GM23338 (cell line): ENCODE measurements around the gene PIK3C2B. TPM values are rescaled to one million over a fixed set of nuclear protein-coding genes. Genes with fewer than 3 reads are reported as not detected.

Experiments used
- ATAC-seq: fragments of 200-7000 bp; cut with Tn5 transposase; 3 replicates; pipeline ENCODE4 v1.9.1; 2020
- DNase-seq: peaks from one replicate; pipeline ENCODE4 v3.0.0-alpha.2; 2015; ENCODE audit warnings: low spot score
- H2AFZ ChIP-seq: fragments of 200-600 bp; sonication (generic); 2 replicates; pipeline ENCODE4 v1.8.0; 2016; ENCODE audit warnings: antibody characterized with exemption, mild to moderate bottlenecking, moderate library complexity
- H3F3A ChIP-seq: fragments of 200-600 bp; sonication (generic); replicated peaks from 2 replicates; pipeline ENCODE4 v1.8.0; 2017; ENCODE audit warnings: antibody characterized with exemption, mixed run types, low read depth
- H3K27ac ChIP-seq: fragments of 200-600 bp; sonication (generic); 2 replicates; pipeline ENCODE4 v1.6.1; 2016; ENCODE audit warnings: low read depth
- H3K27me3 ChIP-seq: fragments of 200-600 bp; sonication (generic); 2 replicates; pipeline ENCODE4 v1.8.0; 2016; ENCODE audit warnings: mild to moderate bottlenecking, mixed run types, moderate library complexity; ENCODE audit not compliant: insufficient read depth
- H3K36me3 ChIP-seq: fragments of 200-600 bp; sonication (generic); 2 replicates; pipeline ENCODE4 v1.8.0; 2016; ENCODE audit warnings: mild to moderate bottlenecking; ENCODE audit not compliant: insufficient read depth
- H3K4me1 ChIP-seq: fragments of 200-600 bp; sonication (generic); 2 replicates; pipeline ENCODE4 v1.8.0; 2016; ENCODE audit warnings: mild to moderate bottlenecking, moderate library complexity; ENCODE audit not compliant: insufficient read depth
- H3K4me2 ChIP-seq: fragments of 200-600 bp; sonication (generic); 2 replicates; pipeline ENCODE4 v1.7.1; 2017; ENCODE audit warnings: mixed run types
- H3K4me3 ChIP-seq: fragments of 200-600 bp; sonication (generic); 2 replicates; pipeline ENCODE4 v1.6.1; 2016; ENCODE audit warnings: mixed run types
- H3K79me2 ChIP-seq: fragments of 200-600 bp; sonication (generic); replicated peaks from 2 replicates; pipeline ENCODE4 v1.8.0; 2017; ENCODE audit warnings: mild to moderate bottlenecking; ENCODE audit not compliant: insufficient read depth
- H3K9me2 ChIP-seq: fragments of 200-600 bp; sonication (generic); 2 replicates; pipeline ENCODE4 v1.8.0; 2017; ENCODE audit not compliant: insufficient read depth
- H4K20me1 ChIP-seq: fragments of 200-600 bp; sonication (generic); replicated peaks from 2 replicates; pipeline ENCODE4 v1.8.0; 2017; ENCODE audit warnings: mild to moderate bottlenecking; ENCODE audit not compliant: insufficient read depth
- H3K27ac Mint-ChIP-seq: 2 replicates; pipeline ENCODE4 v1.8.0; 2020; ENCODE audit warnings: inconsistent platforms, mild to moderate bottlenecking, moderate library complexity, mixed read lengths
- H3K27me3 Mint-ChIP-seq: 3 replicates; pipeline ENCODE4 v1.8.0; 2022; ENCODE audit warnings: low read depth, mild to moderate bottlenecking, moderate library complexity, mixed read lengths, inconsistent platforms; ENCODE audit not compliant: insufficient read depth, poor library complexity
- H3K36me3 Mint-ChIP-seq: 3 replicates; pipeline ENCODE4 v1.8.0; 2021; ENCODE audit warnings: low read depth, mild to moderate bottlenecking, inconsistent platforms, moderate library complexity, mixed read lengths
- H3K4me1 Mint-ChIP-seq: 3 replicates; pipeline ENCODE4 v1.8.0; 2020; ENCODE audit warnings: mild to moderate bottlenecking, inconsistent platforms, mixed read lengths
- H3K4me3 Mint-ChIP-seq: 3 replicates; pipeline ENCODE4 v1.8.0; 2021; ENCODE audit warnings: moderate library complexity, mild to moderate bottlenecking, inconsistent platforms, mixed read lengths
- H3K9me3 Mint-ChIP-seq: 3 replicates; pipeline ENCODE4 v1.8.0; 2020; ENCODE audit warnings: moderate library complexity, mild to moderate bottlenecking, inconsistent platforms, mixed read lengths
- CREB1 ChIP-seq: fragments of 250-450 bp; sonication (Bioruptor Pico); IDR thresholded peaks from 2 replicates; pipeline ENCODE4 v1.5.0; 2020; ENCODE audit warnings: low read depth, mild to moderate bottlenecking, moderate library complexity
- EZH2 ChIP-seq: fragments of 200-600 bp; sonication (generic); IDR thresholded peaks from one replicate; pipeline ENCODE4 v1.8.0; 2017; ENCODE audit warnings: antibody characterized with exemption, mild to moderate bottlenecking, low read depth; ENCODE audit not compliant: unreplicated experiment
- JUNB ChIP-seq: IDR thresholded peaks from one replicate; pipeline ENCODE4 v1.6.1; 2016; ENCODE audit warnings: antibody characterized with exemption; ENCODE audit not compliant: unreplicated experiment
- NANOG ChIP-seq: IDR thresholded peaks from 2 replicates; pipeline ENCODE4 v1.6.1; 2016; ENCODE audit warnings: antibody characterized with exemption, borderline replicate concordance
- STAT1 ChIP-seq: IDR thresholded peaks from one replicate; pipeline ENCODE4 v1.6.1; 2016; ENCODE audit warnings: antibody characterized with exemption; ENCODE audit not compliant: unreplicated experiment
- ZNF331 ChIP-seq: fragments of 250-450 bp; sonication (Bioruptor Pico); IDR thresholded peaks from 2 replicates; pipeline ENCODE4 v1.5.0; 2020; ENCODE audit warnings: low read depth, mild to moderate bottlenecking, moderate library complexity
- ZNF462 ChIP-seq: fragments of 250-450 bp; sonication (Bioruptor Pico); IDR thresholded peaks from 2 replicates; pipeline ENCODE4 v1.5.0; 2020; ENCODE audit warnings: mild to moderate bottlenecking, moderate library complexity
- polyA plus RNA-seq: library from polyadenylated mRNA; unstranded; fragments of >200 nt; fragmentation: Nextera tagmentation; extraction: Ambion mirVana; gene quantifications from 2 replicates; pipeline ENCODE4 v1.2.1, GENCODE V29; 2016
- total RNA-seq: library from RNA; depleted of rRNA; stranded (reverse); fragments of >200 nt; shearing (Covaris generic); gene quantifications from 2 replicates; pipeline ENCODE4 v1.2.3, GENCODE V29; 2014

The PIK3C2B gene
- total and polyA plus RNA-seq, 2 experiments from 2014 or later, result 4.8 to 19.0 TPM

GRCh38 chr1:204461331-204462228, 33.0 kb downstream of the PIK3C2B start (continued):
- TF ChIP-seq ZNF462 (CRISPR knock-in tag), result no peak

GRCh38 chr1:204460346-204460745, 34.3 kb downstream of the PIK3C2B start:
- no peak overlapping the region for H3K4me3 ChIP-seq
- H2AFZ ChIP-seq, result no peak overlapping the region
- DNase-seq, result no peak
- H3K36me3 ChIP-seq, result peaks cover 9% of the 10 kb centered on the region; the same call in 1 of the 2 replicates
- H3K4me2 ChIP-seq, result no peak overlapping the region
- Mint-ChIP-seq H3K27ac (no peak overlapping the region), H3K9me3 (no peaks in the 10 kb centered on the region), H3K36me3 (peaks cover 43% of the 10 kb centered on the region), H3K4me3 (no peak overlapping the region), H3K4me1 (peaks cover 32% of the 10 kb centered on the region), H3K27me3 (peaks cover 8% of the 10 kb centered on the region)
- no peaks in the 10 kb centered on the region for H4K20me1 ChIP-seq
- H3K27ac ChIP-seq, result no peak overlapping the region
- peaks cover 15% of the 10 kb centered on the region for H3K4me1 ChIP-seq
- TF ChIP-seq JUNB, result no peak
- no peaks in the 10 kb centered on the region for H3K9me2 ChIP-seq
- H3K27me3 ChIP-seq, result no peaks in the 10 kb centered on the region
- H3F3A ChIP-seq, result no peaks in the 10 kb centered on the region
- ATAC-seq, result no peak
- no peaks in the 10 kb centered on the region for H3K79me2 ChIP-seq

- H3K27me3 ChIP-seq, result no peaks in the 10 kb centered on the region
- H3K4me1 ChIP-seq, result peaks cover 21% of the 10 kb centered on the region
- no peaks in the 10 kb centered on the region for H4K20me1 ChIP-seq
- TF ChIP-seq ZNF331 (CRISPR knock-in tag), result no peak
- no peak for TF ChIP-seq STAT1
- TF ChIP-seq NANOG, result no peak
- TF ChIP-seq EZH2, result no peak
- no peak for TF ChIP-seq CREB1
- H3F3A ChIP-seq, result 0 out of 2 replicates have a peak, but pooled peaks cover 3% of the 10 kb centered on the region
- H3K27ac Mint-ChIP-seq, result no peak overlapping the region
- no peak overlapping the region for H2AFZ ChIP-seq
- no peaks in the 10 kb centered on the region for H3K9me3 Mint-ChIP-seq
- peaks cover 8% of the 10 kb centered on the region for H3K27me3 Mint-ChIP-seq
- peaks cover 43% of the 10 kb centered on the region for H3K36me3 Mint-ChIP-seq
- no peak for ATAC-seq
- H3K4me3 Mint-ChIP-seq, result no peak overlapping the region
- no peak for DNase-seq
- no peak overlapping the region for H3K27ac ChIP-seq
- no peaks in the 10 kb centered on the region for H3K79me2 ChIP-seq
- no peak overlapping the region for H3K4me3 ChIP-seq
- no peak overlapping the region for H3K4me2 ChIP-seq
- peaks cover 9% of the 10 kb centered on the region; the same call in 1 of the 2 replicates for H3K36me3 ChIP-seq
- H3K4me1 Mint-ChIP-seq, result peaks cover 34% of the 10 kb centered on the region
- H3K9me2 ChIP-seq, result no peaks in the 10 kb centered on the region
Measured at GRCh38 chr1:204459706-204460105, 34.9 kb downstream of the PIK3C2B start.
